HG02973 (cell line): ENCODE results near the gene KLK2.

Experiments used
- ATAC-seq: cut with Tn5 transposase; IDR thresholded peaks from one replicate; pipeline ENCODE4 v1.9.1; 2021; ENCODE audit warnings: moderate library complexity; ENCODE audit not compliant: unreplicated experiment

Gene KLK2

DNA sequence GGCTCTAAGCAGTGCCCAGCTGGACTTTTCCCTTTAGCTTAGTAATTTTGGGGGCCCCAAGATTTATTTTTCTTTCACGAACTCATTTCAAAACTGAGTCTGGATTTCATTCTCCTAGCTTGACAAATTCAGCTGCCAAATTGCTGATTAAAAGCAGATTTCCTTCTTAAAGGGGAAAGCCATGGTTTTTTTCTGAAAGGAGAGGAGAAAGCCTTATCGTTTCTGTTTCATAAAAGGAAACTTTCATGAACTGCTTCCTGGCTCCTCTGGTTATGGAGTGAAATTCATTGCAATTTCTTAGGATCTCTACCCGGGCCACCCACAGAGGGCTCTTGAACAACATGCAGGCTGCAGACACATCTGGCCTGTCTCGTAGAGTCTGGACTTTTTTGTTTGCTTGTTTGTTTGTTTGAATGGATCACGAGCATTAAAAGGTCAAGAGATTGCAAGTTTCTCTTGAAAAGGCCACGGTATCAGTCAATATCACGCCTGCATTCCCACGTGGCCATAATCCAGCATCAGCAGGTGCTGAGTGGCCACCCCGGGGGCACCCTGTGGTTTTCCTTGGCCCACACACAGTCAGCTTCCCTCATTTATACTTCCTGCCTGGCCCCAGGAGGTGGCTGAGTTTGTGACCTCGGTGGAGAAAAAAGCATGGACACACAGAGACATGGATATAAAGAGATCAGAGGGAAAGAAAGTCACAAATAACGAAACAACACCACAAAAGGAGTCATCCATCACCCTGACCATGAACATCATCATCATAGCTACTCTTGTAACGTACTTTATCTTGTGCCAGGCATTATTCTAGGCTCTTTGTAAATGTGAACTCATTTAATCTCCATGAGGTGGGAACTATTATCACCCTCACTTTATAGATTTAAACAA lies 48.4 kb downstream of the KLK2 start:
- no peak for ATAC-seq

DNA sequence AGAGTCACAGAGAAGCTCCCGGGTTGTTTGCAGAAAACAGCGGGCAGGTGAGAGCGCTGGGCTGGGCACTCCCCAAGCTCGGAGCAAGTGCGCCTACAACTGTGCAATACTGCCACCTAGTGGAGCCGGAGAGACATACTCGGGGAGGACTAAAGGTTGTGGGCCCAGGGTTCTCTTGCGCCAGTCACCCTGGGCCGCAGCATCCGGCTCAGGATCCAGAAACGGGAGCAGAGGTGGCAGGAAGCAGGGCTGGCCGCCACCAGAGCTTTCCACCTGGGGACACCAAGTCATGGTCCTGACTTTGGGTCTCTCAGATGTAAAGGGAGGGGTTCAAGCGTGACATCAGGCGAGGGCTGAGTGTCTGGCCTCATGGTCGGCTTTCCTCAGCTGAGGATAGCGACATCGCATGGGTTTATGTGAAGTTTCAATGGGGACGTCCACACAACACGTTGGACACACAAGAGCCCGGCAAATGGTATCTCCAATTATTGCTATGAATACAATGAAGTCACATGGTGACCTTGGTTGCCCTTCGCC lies 49.1 kb downstream of the KLK2 start:
- ATAC-seq: no peak

DNA sequence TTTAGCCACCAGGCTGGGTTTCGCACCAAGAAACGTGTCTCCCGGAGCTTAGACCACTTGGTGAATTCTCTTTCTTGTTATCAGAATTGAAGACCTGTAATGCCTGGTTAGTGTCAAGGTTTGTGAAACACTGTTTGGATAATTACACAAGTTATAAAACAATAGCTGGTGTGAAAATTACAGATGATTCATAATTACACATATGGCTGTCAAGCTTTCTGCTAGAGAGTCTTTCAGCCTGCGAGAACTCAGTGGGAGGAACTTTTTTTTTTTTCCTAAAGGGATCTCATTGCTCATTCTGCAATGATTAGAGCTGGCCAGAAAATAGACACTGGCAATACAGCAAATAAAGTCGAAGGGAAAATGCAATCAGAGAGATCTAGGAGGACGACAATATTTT lies 51.3 kb downstream of the KLK2 start:
- ATAC-seq: no peak

DNA sequence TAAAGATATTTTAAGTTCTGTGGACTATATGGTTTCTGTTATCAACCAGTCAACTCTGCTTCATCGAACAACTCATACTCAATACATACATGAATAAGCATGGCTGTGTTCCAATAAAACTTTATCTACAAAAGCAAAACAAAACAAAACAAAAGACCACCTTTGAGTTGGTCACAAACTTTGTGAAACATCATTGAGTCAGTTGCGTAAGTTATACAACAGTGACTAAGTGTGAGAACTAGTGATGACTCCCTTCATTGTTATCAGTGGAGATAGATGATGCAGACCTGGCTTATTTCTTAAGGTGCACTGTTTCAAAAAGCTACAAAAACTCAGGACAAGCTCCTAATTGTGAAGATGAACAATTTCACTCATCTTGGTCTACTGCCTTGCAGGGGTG lies 52.5 kb downstream of the KLK2 start:
- ATAC-seq: no peak

DNA sequence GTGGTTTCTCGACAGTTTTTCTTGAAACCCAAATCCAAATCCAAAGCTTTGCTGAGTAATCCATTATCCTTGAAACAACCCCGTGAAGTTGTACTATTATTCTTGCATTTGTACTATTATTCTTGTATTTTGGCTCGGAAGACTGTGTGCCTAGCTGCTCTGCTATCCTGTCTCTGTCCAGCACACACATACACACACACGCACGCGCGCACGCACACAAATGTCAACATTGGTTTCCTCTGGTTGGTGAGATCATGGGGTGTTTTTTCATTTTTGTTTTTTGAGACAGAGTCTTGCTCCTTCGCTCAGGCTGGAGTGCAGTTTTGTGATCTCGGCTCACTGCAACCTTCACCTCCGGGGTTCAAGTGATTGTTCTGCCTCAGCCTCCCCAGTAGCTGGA lies 52.9 kb downstream of the KLK2 start:
- no peak for ATAC-seq

DNA sequence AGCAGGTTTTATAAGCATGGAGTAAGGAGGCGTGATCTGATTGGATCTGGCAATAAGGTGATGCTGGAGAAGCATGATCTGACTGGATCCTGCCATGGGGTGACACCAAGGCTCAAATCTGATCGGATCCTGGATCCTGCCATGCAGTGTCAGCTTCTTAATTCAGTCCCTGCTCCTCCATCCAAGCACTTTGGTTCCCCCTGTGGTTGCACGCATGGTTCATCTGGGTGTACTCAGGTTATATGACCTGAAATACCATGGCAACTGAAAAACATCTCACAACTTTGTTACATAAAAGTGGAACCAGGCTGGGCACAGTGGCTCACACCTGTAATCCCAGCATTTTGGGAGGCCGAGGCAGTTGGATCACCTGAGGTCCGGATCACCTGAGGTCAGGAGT lies 55.6 kb downstream of the KLK2 start:
- no peak for ATAC-seq
